KOPT-K1 (cell line): ENCODE measurements around the gene LRRC72.
"Not testable (repeated sequence)": the region's sequence is repeated elsewhere in the genome, so short reads cannot be mapped to it uniquely, and the experiment has no call there.

Experiments
- H3K27ac ChIP-seq: fragments of 200-600 bp; sonication (generic); 2 replicates; pipeline ENCODE4 v1.5.1; 2016; ENCODE audit warnings: antibody characterized with exemption, mild to moderate bottlenecking, low read depth, low read length; ENCODE audit not compliant: poor library complexity, severe bottlenecking
- H3K36me3 ChIP-seq: fragments of 200-600 bp; sonication (generic); 2 replicates; pipeline ENCODE4 v1.5.1; 2017; ENCODE audit warnings: antibody characterized with exemption, mild to moderate bottlenecking, low read length, moderate library complexity; ENCODE audit not compliant: insufficient read depth
- H3K9me3 ChIP-seq: fragments of 200-600 bp; sonication (generic); 2 replicates; pipeline ENCODE4 v1.5.1; 2017; ENCODE audit warnings: antibody characterized with exemption, low read length, mild to moderate bottlenecking; ENCODE audit not compliant: insufficient read depth, poor library complexity, severe bottlenecking

The LRRC72 gene

DNA sequence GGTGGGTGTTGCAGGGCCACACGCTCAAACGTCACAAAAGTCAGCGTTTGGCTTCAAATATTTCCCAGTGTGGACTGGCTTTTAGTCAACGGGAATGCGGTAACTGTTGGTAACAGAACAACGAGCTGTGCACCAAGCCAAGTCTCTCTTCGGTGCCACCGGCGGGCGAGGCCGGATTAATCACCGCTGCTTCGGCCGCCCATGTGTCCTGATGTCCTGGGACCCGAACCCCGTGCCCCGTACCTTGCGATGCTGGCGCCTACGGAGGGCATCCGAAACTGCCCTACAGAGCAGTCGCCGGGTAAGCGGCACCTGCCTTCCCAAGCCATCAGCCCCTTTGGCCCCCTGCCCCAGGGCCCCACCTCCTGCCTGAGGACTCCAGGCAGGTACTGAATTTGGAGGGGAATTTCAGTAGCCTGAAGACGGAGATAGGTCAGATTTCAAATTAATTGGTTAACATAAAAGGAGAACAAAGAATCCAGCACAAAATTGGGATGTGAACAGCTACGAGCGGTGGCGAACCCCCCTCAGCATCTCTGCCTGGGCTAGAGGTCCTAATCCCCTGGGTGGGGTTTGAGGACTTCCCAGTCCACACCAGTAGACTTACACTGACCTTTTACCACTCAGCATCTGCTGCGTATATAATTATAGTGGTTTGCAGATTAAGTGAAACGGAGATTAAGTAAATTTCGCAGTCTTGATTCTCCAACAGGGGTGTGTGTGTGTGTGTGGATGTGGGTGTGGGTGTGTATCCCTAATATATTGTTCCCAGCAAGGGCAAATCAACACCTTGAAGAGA, at the start of gene LRRC72:
TSS of gene LRRC72 (plus strand) at position 84 of the 799 bp plus-strand sequence. CDS start at position 212, 128 bp downstream.
- Histone ChIP-seq H3K9me3 (no peaks in the 10 kb centered on the region), H3K27ac (no peak within 1 kb of the TSS), H3K36me3 (no peaks in the 10 kb centered on the region)

DNA sequence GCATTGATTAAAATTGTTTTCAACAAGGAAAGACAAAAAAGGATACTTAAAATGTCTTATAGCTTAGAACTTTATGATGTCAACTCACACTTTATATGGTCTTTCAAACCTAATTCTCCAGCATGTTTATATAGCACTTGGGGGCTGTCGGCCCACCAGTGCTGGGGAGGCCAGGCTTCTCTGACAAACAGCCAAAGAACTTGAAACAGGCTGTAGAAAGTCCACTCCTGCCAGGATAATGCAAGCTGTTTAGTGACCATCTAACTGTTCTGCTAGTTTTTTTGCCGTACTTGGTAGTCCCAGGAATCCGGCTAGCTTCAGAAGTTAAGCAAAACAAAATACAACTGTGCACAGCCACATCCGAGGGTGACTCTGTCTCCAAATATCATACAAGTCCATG, 47.5 kb upstream of the LRRC72 start:
- Histone ChIP-seq H3K36me3 (no peaks in the 10 kb centered on the region), H3K9me3 (no peaks in the 10 kb centered on the region), H3K27ac (no peak overlapping the region)

DNA sequence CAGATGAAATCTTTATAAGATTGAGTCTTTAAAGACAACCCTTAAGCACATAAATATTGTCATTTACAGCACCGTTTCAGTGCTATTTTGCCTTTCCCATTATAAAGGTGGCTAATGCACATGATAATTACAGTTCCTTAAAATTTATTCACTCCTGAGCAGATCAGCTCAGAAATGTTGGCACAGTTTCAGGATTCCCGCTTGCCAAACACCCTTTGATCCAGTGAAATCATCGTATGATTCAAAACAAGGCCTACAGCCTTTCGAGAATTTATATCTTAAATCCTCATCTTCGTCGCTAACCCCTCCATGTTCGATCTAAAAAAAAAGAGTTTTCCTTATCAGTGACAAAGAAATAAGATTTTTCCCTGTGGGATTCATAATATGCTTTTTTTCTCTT, 47.0 kb upstream of the LRRC72 start:
- Histone ChIP-seq H3K36me3 (no peaks in the 10 kb centered on the region), H3K9me3 (no peaks in the 10 kb centered on the region), H3K27ac (no peak overlapping the region)

DNA sequence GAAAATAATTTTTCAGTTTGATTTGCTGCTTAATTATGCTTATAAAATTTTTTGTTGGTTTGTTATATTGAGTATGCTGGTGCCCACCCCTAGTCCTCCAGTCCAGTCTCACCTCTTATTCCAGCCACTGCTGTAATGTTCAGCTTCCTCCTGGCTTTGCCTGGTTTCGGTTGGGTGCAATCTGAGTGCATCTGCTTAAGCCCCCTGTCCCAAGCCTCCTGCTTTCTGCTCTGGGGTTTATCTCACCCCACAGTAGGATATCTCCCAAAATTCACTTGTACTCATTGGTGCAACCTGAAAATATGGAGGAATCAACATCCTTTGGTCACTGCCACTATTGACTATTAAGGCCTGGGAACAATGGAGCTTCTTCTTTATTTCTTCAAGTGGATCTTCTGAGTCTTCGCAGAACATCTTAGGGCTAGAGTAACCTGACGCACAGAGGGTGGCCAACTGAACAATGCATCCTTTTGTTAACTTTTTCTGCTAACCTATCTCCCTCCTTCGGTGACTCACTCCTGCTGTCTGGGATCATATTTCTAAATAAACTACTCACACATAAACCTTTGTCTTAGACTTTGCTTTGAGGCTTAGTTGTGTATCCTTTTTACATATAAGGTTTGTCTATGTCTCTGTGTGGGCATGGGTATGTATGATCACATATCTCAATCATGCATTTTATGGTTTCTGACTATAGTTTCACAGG, 42.0 kb upstream of the LRRC72 start:
- no peaks in the 10 kb centered on the region for H3K36me3 ChIP-seq
- H3K9me3 ChIP-seq = no peaks in the 10 kb centered on the region
- H3K27ac ChIP-seq = no peak overlapping the region

DNA sequence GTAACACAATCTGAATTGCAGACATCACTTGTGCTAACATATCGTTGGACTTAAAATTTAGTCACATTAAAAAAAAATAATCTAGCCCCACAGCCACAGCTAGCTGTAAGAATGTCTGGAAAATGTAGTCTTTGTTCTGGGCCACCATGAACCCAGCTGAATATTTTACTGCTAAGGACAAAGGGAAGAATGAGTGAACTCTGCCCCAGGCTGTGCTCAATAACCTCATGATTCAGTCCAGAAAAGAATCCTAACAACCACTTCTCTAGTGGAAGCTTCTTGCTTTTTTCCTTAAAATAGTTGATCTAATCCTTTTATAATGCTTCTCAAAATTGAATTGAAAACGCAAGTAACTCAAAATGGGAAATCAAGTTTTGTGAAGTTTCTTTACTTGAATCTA, 35.5 kb upstream of the LRRC72 start:
- H3K27ac ChIP-seq = no peak overlapping the region
- no peaks in the 10 kb centered on the region for H3K36me3 ChIP-seq
- H3K9me3 ChIP-seq = no peaks in the 10 kb centered on the region

DNA sequence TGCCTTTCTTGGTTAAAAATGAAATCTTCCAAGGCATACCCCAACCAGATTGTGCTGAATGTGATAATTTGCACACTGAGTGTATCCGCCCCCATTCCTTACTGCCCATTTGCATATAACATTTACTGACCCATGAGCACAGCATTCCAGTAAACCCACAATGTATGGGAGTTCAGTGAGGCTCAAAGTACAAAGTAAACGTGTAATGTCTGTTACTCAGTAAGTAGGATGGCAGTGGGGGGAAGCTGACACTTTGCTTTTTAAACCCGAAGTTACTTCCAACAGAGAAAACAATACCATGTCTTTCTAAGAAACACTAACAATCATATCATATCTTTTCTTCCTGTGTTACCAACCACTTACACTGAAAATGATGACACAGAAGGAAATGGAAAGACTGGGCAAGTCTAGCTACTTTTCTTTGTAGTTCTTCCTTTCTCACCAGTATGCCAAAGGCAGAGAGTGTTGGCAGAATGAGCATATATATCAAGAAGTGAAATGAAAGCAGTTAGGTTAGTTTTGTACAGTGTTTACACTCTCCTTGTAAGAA, 34.0 kb upstream of the LRRC72 start:
- H3K27ac ChIP-seq = no peak overlapping the region
- H3K9me3 ChIP-seq = no peaks in the 10 kb centered on the region
- H3K36me3 ChIP-seq = no peaks in the 10 kb centered on the region

DNA sequence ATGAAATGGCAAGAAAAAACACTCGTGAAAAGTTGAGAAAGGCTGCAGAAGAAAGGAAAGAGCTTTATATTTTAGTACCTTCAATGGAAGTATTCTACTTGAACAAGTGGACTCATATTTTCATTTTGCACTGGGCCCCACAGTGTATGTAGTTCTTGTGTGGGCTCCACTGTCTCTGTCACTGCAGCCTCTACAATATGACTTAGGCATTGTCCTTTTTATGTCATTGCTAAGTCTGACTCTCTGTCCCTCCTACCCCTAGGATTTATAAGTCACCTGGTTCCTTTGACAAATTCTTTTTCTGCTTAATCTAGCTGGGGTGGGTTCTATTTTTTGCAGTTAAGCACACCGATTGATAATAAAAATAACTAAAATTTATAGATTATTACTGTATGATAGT, 33.4 kb upstream of the LRRC72 start:
- no peak overlapping the region for H3K27ac ChIP-seq
- H3K36me3 ChIP-seq = no peaks in the 10 kb centered on the region
- H3K9me3 ChIP-seq = no peaks in the 10 kb centered on the region

DNA sequence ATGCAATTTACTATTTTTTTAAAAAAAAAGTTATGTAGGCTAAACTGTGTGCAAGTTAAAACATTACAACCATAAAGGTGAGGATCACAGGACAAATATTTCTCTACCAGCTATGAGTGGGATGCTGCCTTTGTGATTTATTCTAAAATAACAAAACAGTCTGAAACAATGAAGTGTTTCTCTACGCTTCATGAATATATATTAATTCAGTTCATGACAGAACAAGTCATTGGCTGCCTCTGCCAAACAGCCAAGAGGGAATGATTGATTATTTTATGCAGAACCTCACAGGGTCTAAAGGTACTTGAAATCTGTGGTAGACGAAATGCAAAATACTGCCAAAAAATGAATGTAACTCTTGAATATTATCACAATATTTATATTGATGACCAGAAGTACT, 32.1 kb upstream of the LRRC72 start:
- Histone ChIP-seq H3K9me3 (no peaks in the 10 kb centered on the region), H3K27ac (no peak overlapping the region), H3K36me3 (no peaks in the 10 kb centered on the region)

DNA sequence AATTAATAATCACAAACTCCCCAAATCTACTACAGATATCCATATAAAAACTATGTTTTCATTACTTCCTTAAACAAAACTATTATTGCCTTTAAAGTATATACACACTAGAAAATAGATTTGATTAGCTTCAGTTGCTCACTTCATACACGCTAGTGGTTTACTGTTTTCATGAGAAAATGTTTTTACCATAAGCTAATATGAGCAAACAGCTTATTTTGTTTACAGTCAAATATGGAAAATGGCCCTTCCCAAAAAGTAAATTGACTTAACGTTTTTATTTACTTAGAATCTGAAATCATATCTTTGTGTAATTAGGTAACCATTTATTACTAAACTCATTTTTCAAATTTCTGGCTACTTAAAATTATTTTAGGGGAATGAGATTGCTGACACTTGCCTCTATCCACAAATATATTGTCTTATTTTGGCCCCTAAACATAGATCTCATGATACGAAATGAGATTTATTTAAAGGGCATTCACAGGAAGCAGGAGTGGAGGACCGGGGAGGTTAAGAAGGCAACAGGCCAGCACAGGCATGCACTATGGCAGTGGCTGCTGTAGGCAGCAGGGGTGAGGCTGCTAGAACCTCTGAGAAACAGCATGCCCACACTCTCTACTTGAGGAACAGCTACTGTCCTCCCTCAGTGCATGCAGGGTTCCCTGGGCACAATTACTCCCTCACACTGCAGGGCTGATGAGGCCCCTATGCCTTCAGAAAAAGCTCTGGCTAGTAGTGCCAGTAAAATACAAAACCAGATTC, 31.5 kb upstream of the LRRC72 start:
- Histone ChIP-seq H3K36me3 (no peaks in the 10 kb centered on the region), H3K27ac (no peak overlapping the region), H3K9me3 (no peaks in the 10 kb centered on the region)

DNA sequence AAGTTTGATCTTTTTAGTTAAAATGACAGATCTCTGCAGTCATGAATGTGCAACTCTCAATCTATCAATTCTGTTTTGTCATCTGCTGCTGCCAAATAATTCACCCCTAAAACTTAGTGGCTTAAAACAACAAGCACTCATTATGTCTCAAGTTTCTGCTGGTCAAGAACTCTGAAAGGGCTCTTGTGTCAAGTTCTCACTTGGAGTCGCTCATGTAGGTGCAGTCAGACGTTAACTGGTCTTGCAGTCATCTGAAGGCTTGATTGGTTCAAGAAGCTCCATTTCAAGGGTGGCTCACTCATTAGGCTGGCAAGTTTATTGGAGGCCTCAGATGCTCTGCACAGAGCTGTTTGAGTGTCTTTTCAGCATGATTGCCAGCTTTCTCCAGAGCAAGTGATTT, 28.5 kb upstream of the LRRC72 start:
- Histone ChIP-seq H3K27ac (no peak overlapping the region), H3K36me3 (no peaks in the 10 kb centered on the region), H3K9me3 (peaks cover 4% of the 10 kb centered on the region)

DNA sequence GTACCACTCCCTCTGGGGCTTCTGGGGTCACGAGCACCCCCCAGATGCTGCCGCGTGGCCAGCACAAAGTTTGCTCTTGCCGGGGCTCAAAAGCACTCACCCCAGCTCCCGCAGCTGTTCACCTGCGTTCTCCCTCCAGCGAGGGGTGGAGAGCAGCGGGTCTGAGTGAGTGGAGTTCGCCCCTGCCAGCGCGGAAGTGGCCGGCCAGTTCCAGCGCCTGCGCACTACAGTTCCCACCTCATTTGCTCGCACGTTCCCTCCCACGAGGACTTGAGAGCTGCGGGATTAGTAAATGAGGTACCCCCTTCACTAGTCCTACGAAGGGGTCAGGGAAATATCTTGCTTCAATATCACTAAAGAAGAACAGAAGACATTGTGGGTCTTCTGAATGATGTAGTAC, 24.3 kb upstream of the LRRC72 start:
- Histone ChIP-seq H3K9me3 (peaks cover 4% of the 10 kb centered on the region), H3K27ac (no peak overlapping the region), H3K36me3 (no peaks in the 10 kb centered on the region)

DNA sequence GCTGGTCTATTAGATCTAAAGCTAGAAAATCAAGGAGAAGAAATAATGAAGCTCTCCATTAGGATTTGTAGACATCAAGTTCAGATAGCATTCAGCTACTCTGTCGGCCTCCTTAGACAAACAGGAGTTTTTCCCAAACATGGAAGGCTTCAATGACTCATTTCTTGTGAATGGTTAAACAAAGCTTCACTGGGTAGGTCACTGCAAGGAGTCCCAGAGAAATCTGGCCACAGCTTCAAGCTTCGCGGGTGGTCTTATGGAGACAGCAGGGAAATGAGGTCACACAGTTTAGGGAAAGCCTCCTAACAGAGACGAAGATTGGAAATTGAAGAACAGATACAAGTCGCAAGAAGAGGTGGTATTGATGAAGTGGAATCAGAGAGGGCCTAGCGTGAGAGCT, 22.6 kb upstream of the LRRC72 start:
- Histone ChIP-seq H3K36me3 (no peaks in the 10 kb centered on the region), H3K27ac (no peak overlapping the region), H3K9me3 (peaks cover 4% of the 10 kb centered on the region)

DNA sequence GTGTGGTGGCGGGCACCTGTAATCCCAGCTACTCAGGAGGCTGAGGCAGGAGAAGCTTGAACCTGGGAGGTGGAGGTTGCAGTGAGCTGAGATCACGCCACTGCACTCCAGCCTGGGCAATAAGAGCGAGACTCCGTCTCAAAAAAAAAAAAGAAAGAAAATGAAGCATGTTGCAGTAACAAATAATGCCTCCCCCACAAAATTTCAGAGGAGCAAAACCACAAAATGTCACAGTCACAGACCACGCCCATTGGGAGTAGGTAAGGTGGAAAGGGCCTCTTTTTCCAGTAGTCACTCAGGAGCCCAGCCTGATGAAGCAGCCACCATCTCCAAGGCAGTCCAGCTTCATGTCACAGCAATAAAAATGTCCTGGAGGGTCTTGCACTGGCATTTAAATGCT, 20.2 kb upstream of the LRRC72 start:
- not testable (repeated sequence) for H3K27ac ChIP-seq, H3K36me3 ChIP-seq, H3K9me3 ChIP-seq

DNA sequence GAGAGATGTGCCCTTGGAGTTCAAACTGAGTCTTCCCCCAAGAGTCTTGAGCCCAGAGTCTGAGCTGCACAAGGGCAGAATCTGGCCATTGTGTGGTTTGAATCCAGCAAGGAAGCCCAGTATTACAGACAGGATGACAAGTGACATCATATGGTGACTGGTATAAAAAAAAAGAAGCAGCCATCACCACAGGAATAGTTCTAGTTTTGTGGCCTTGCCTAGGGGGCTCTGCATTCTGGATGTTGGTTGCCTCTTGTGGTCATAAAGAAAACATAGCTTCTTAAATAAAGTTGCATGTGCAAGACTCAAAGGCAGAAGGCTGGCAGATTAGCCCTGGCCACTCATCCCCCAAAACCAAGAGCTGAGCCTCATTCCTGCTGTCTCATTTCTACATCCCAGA, 16.8 kb upstream of the LRRC72 start:
- H3K27ac ChIP-seq = no peak overlapping the region
- H3K9me3 ChIP-seq = no peaks in the 10 kb centered on the region
- no peaks in the 10 kb centered on the region for H3K36me3 ChIP-seq

DNA sequence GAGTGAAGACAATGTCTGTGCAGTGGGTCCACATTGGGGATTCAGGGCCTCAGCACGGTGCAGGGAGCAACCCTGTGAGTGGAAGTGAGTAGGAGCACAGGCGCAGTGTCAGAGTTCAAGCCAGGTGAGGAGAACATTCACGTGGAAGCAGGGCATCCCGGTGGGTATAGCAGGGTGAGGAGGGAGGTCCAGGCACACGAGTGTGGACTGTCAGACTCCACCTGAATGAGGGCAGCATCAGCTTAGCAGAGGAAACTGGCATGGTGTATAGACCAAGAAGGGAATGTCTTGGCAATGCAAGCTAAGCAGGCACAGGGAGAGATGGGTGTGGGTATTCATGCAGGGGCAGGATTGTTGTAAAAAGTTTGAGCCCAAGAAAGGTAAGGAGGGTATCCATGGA, 15.3 kb upstream of the LRRC72 start:
- Histone ChIP-seq H3K36me3 (no peaks in the 10 kb centered on the region), H3K27ac (no peak overlapping the region), H3K9me3 (no peaks in the 10 kb centered on the region)
